Thyroid gland (tissue), 4 donors: Measurements from ENCODE around the gene ANKRD36C.
"Not testable (repeated sequence)": the region's sequence is repeated elsewhere in the genome, so short reads cannot be mapped to it uniquely, and the experiment has no call there.

ENCODE experiments used
- CTCF ChIP-seq, 6 experiments: fragments of 200-600 bp in 3 of 6; fragments of 450-650 bp in 3 of 6; sonication (generic) in 3 of 6; IDR thresholded peaks; one replicate each; pipeline ENCODE4 v1.5.1; 2016 to 2019; ENCODE audit warnings: antibody characterized with exemption in 6 of 6, mild to moderate bottlenecking in 2 of 6, inconsistent platforms in 1 of 6, moderate library complexity in 1 of 6
- POLR2A ChIP-seq, 2 donors: fragments of 450-650 bp; IDR thresholded peaks; one replicate each; pipeline ENCODE4 v1.6.1; 2017; ENCODE audit warnings: antibody characterized with exemption in 2 of 2, mild to moderate bottlenecking in 2 of 2, moderate library complexity in 1 of 2

- not testable (repeated sequence) for TF ChIP-seq CTCF, POLR2A (IDR thresholded peaks at IDR 0.05)
Measured at GRCh38 chr2:95867929-95868328, 123.7 kb downstream of the ANKRD36C start.
